Coronary artery (tissue), 2 donors: ENCODE data around the gene CD59.

ENCODE experiments used
- DNase-seq: peaks from one replicate; pipeline ENCODE4 v3.0.0-alpha.2; 2017; ENCODE audit warnings: low spot score
- H3K27ac ChIP-seq, 2 donors: fragments of 200-600 bp; sonication (generic); one replicate each; pipeline ENCODE4 v1.5.1; 2016 to 2019
- H3K4me3 ChIP-seq: fragments of 200-600 bp; sonication (generic); 2 replicates; pipeline ENCODE4 v1.5.1; 2016; ENCODE audit warnings: mild to moderate bottlenecking, moderate library complexity
- CTCF ChIP-seq: fragments of 200-600 bp; sonication (generic); IDR thresholded peaks from one replicate; pipeline ENCODE4 v1.5.1; 2019; ENCODE audit warnings: antibody characterized with exemption

Gene CD59

GRCh38 chr11:33770236-33770635, 34.0 kb upstream of the CD59 start:
- TF ChIP-seq CTCF, result no peak
- DNase-seq, result no peak
- H3K4me3 ChIP-seq, result no peak overlapping the region
- H3K27ac ChIP-seq, result no peak overlapping the region

GRCh38 chr11:33769542-33769941, 33.3 kb upstream of the CD59 start:
- no peak for TF ChIP-seq CTCF
- H3K27ac ChIP-seq, result no peak overlapping the region
- DNase-seq, result no peak
- H3K4me3 ChIP-seq, result no peak overlapping the region

DNA sequence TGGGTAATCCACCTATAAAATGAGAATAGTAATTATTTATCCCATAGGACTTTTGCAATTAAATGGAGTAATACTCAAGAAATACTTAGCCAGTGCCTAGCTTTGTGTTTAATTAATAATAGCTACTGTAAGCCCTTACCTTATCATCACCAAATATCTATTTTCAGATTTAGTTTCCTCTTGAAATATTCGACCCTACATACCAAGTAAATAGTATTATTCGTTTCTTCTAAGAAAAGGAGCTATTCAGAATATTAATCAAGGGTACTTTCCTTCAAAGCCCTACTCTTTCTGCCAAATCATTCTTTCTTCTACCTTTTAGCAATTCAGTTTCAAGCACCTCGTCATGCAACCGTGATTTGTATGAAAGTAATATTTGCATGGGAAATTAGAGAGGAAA, 31.4 kb upstream of the CD59 start:
- Histone ChIP-seq H3K27ac (no peak overlapping the region), H3K4me3 (no peak overlapping the region)
- no peak for DNase-seq
- no peak for TF ChIP-seq CTCF

DNA sequence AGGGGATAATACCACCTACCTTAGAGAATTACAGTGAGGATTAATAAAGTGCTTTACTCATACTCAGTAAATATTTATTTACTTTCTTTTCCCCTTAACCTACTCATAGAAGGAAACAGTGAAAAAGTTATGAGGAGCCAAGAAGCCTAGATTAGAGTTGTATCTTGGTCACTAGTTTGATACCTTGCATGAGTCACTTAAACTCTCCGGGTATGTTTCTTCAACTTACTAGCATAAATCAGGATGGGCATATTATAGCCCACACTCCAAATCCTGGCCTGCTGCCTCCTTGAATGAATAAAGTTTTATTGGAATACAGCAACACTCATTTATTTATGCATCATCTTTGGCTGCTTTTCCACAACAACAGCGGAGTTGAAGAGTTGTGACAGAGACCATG, 29.9 kb upstream of the CD59 start:
- no peak overlapping the region for H3K4me3 ChIP-seq
- TF ChIP-seq CTCF, result no peak
- DNase-seq, result no peak
- H3K27ac ChIP-seq, result no peak overlapping the region

GRCh38 chr11:33761471-33761870, 25.2 kb upstream of the CD59 start:
- Histone ChIP-seq H3K27ac (no peak overlapping the region), H3K4me3 (no peak overlapping the region)
- no peak for TF ChIP-seq CTCF
- DNase-seq, result no peak

GRCh38 chr11:33753304-33753967, 17.2 kb upstream of the CD59 start:
- no peak for DNase-seq
- peak overlapping the region; percentile 3 to 11 for H3K27ac ChIP-seq
- no peak for TF ChIP-seq CTCF
- no peak overlapping the region for H3K4me3 ChIP-seq

DNA sequence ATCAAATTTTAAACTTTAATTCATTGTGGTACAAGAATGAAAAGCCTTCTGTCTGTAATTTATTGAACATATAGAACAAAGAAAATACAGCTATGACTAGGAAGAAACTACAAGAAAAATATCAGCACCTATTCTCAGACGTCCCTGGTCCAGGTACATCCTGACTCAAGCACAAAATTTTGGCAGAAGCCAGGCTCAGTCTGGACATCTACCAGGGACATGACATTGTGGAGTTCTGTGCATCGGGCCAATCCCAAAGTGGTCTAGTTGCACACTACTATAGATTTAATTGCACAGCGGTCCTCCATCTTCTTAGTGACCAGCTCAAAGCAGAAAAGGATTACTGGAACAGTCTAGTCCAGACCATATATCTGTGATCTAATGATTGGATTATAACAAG, 15.7 kb upstream of the CD59 start:
- H3K4me3 ChIP-seq, result no peak overlapping the region
- H3K27ac ChIP-seq, result no peak overlapping the region
- no peak for DNase-seq
- TF ChIP-seq CTCF, result no peak
